NCI-H2227 treated with DMSO at 0.1 percent for 48 hours (cell line): ENCODE results near the gene UBTD1.
"Not testable (repeated sequence)": the region's sequence is repeated elsewhere in the genome, so short reads cannot be mapped to it uniquely, and the experiment has no call there.

Source experiments
- DNase-seq: peaks from one replicate; lab custom pipeline; 2025; lab: John Stamatoyannopoulos, UW

UBTD1 gene

GRCh38 chr10:97563337-97563736, 64.6 kb downstream of the UBTD1 start:
- DNase-seq = no peak

- DNase-seq = no peak
These were observed 66.1 kb downstream of the UBTD1 start for GRCh38 chr10:97564776-97565175.

GRCh38 chr10:97566336-97566996, 67.7 kb downstream of the UBTD1 start:
- no peak for DNase-seq

- no peak for DNase-seq
These were observed 69.2 kb downstream of the UBTD1 start for GRCh38 chr10:97567891-97568290.

GRCh38 chr10:97570146-97570788, 71.5 kb downstream of the UBTD1 start:
- no peak for DNase-seq

GRCh38 chr10:97570789-97571471, 72.2 kb downstream of the UBTD1 start:
- DNase-seq = no peak

- no peak for DNase-seq
These were observed 72.9 kb downstream of the UBTD1 start for GRCh38 chr10:97571622-97572021.

- peak; percentile 9 for DNase-seq
These were observed 73.7 kb downstream of the UBTD1 start, which contains the start of gene ANKRD2 for GRCh38 chr10:97572214-97572989. Gene ANKRD2, plus strand, starts transcription at chr10:97572779. Its CDS starts 10 bp downstream, at chr10:97572789.

- no peak for DNase-seq
These were observed 74.3 kb downstream of the UBTD1 start for GRCh38 chr10:97573021-97573420.

- no peak for DNase-seq
These were observed 74.9 kb downstream of the UBTD1 start for GRCh38 chr10:97573672-97574071.

GRCh38 chr10:97574374-97575126, 75.8 kb downstream of the UBTD1 start:
- no peak for DNase-seq

GRCh38 chr10:97575127-97575668, 76.5 kb downstream of the UBTD1 start:
- no peak for DNase-seq

GRCh38 chr10:97576487-97576886, 77.8 kb downstream of the UBTD1 start:
- DNase-seq = not testable (repeated sequence)

- no peak for DNase-seq
These were observed 79.0 kb downstream of the UBTD1 start for GRCh38 chr10:97577701-97578100.

- no peak for DNase-seq
These were observed 79.6 kb downstream of the UBTD1 start for GRCh38 chr10:97578171-97578844.

- no peak for DNase-seq
These were observed 82.0 kb downstream of the UBTD1 start for GRCh38 chr10:97580421-97581367.

GRCh38 chr10:97582169-97582568, 83.4 kb downstream of the UBTD1 start:
- no peak for DNase-seq

GRCh38 chr10:97583476-97583875, 84.8 kb downstream of the UBTD1 start:
- no peak for DNase-seq

GRCh38 chr10:97584060-97584797, 85.5 kb downstream of the UBTD1 start, which contains the start of gene HOGA1:
Gene HOGA1, plus strand, starts transcription at chr10:97584389. Its CDS starts 315 bp downstream, at chr10:97584704.
- DNase-seq = no peak
